ENCODE data around the gene TYW1B. TPM values are rescaled to one million over a fixed set of nuclear protein-coding genes. Genes with fewer than 3 reads are reported as not detected.
"Not testable (repeated sequence)": the region's sequence is repeated elsewhere in the genome, so short reads cannot be mapped to it uniquely, and the experiment has no call there.

The TYW1B gene
- total RNA-seq, 1 donor from 2014 or later, result 3.1 TPM

DNA sequence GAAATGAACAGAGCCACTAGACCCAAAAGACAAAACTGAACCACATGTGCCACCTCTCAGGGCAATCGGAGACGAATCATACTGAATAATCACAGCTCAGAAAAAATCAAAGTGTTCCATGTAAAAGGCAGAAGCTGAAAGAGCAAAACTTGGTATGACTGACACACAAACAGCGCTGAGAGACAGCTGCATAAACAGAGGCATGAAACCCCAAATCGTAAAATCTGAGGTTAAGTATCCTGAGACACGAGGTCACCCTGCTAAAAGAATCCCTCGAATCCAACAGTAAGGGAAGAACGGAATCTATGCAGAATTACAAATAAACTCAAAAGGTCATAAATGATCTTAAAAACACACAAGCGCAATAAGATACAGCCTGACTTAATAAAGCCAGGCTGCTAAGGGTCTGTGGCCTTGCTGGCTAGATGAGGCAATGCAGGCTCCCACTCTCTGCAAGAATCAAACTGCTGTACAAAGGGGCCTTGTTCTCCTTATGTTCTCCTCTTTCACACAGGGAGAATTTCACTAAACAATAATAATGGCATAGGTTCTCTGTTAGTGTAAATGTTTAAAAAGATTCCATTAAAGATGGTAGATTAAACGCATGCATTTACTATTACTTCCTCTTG is 247.7 kb downstream of the TYW1B start:
- Mint-ChIP-seq H3K27ac (peak overlapping the region; percentile 20), H3K4me1 (ENCODE audit: unreplicated experiment) (peaks cover 19% of the 10 kb centered on the region), H3K36me3 (peaks cover 12% of the 10 kb centered on the region)
- TF ChIP-seq CTCF (conservative IDR thresholded peaks at IDR 0.05), result peak; percentile 49
- H3K9me3 Mint-ChIP-seq; DNase-seq (ENCODE audit: extremely low spot score, unreplicated experiment); H3K27me3 Mint-ChIP-seq; H3K4me3 Mint-ChIP-seq: not testable (repeated sequence)

DNA sequence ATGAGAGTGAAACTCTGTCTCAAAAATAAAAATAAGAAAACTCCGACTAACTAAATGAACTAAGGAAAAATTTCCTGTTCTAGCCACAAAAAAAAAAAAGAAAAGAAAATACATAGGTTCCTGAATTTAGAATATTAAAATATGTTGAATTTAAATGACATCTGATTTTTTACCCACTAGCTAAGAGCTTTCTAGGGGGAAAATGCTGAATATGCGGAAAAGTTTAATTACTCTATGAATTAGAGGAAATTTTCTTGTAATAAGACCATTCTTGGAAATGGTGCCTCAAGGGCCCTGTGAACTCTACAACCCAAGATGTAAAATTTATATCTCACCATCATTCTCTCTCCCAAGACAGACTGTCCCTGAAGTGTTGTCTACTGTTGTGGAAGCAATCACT is 250.9 kb downstream of the TYW1B start:
- no peaks in the 10 kb centered on the region for H3K9me3 Mint-ChIP-seq
- DNase-seq (ENCODE audit: extremely low spot score, unreplicated experiment), result no peak
- H3K27ac Mint-ChIP-seq, result no peak overlapping the region
- no peak for TF ChIP-seq CTCF (conservative IDR thresholded peaks at IDR 0.05)
- H3K27me3 Mint-ChIP-seq, result no peaks in the 10 kb centered on the region
- H3K36me3 Mint-ChIP-seq, result peaks cover 9% of the 10 kb centered on the region
- no peak overlapping the region for H3K4me3 Mint-ChIP-seq
- peaks cover 19% of the 10 kb centered on the region for H3K4me1 Mint-ChIP-seq (ENCODE audit: unreplicated experiment)

GRCh38 chr7:72561988-72562387 is 266.0 kb downstream of the TYW1B start:
- not testable (repeated sequence) for H3K27me3 Mint-ChIP-seq; H3K4me1 Mint-ChIP-seq (ENCODE audit: unreplicated experiment); H3K27ac Mint-ChIP-seq; H3K36me3 Mint-ChIP-seq; H3K9me3 Mint-ChIP-seq; H3K4me3 Mint-ChIP-seq; DNase-seq (ENCODE audit: extremely low spot score, unreplicated experiment)

- not testable (repeated sequence) for H3K4me3 Mint-ChIP-seq; DNase-seq (ENCODE audit: extremely low spot score, unreplicated experiment); H3K27me3 Mint-ChIP-seq; H3K9me3 Mint-ChIP-seq; H3K27ac Mint-ChIP-seq; H3K4me1 Mint-ChIP-seq (ENCODE audit: unreplicated experiment); H3K36me3 Mint-ChIP-seq
These were observed 268.5 kb downstream of the TYW1B start for GRCh38 chr7:72559546-72559945.

DNA sequence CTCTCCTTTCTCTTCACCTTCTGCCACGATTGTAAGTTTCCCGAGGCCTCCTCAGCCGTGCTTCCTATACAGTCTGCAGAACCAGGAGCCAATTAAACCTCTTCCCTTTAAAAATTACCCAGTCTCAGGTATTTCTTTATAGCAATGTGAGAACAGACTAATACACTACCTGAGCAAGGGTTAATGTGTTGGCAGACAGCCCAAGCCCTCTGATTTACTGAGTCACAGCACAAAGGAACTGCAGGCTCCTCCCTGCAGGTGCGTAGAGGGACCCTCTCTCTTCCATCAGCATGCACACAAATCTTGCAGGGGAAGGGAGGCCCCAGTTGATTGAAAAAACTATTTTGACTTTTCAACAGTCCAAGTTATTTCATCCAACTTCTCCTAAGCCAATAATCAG is 271.3 kb downstream of the TYW1B start:
- H3K9me3 Mint-ChIP-seq; H3K4me3 Mint-ChIP-seq; H3K36me3 Mint-ChIP-seq; H3K4me1 Mint-ChIP-seq (ENCODE audit: unreplicated experiment); H3K27me3 Mint-ChIP-seq; H3K27ac Mint-ChIP-seq; DNase-seq (ENCODE audit: extremely low spot score, unreplicated experiment): not testable (repeated sequence)

GRCh38 chr7:72555238-72555637 is 272.8 kb downstream of the TYW1B start:
- DNase-seq (ENCODE audit: extremely low spot score, unreplicated experiment); H3K27me3 Mint-ChIP-seq; H3K4me3 Mint-ChIP-seq; H3K4me1 Mint-ChIP-seq (ENCODE audit: unreplicated experiment); H3K36me3 Mint-ChIP-seq; H3K27ac Mint-ChIP-seq: not testable (repeated sequence)
- H3K9me3 Mint-ChIP-seq, result peaks cover 13% of the 10 kb centered on the region

DNA sequence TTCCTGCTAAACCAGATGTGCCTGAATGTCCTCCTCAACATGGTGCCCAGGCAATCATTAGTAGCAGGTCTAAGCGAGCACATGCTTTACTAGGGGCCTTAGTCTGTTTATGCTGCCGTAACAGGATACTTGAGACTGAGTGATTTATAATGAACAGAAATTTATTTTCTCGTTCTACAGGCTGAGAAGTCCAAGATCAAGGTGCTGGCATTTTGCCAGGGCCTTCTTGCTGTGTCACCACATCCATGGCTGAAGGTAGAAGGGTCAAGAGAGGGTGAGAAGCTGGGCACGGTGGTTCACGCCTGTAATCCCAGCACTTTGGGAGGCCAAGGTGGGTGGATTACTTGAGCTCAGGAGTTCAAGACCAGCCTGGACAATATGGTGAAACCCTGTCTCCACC is 273.6 kb downstream of the TYW1B start:
- DNase-seq (ENCODE audit: extremely low spot score, unreplicated experiment); H3K4me3 Mint-ChIP-seq; H3K36me3 Mint-ChIP-seq; H3K27me3 Mint-ChIP-seq; H3K4me1 Mint-ChIP-seq (ENCODE audit: unreplicated experiment); H3K27ac Mint-ChIP-seq: not testable (repeated sequence)
- H3K9me3 Mint-ChIP-seq, result peaks cover 16% of the 10 kb centered on the region

DNA sequence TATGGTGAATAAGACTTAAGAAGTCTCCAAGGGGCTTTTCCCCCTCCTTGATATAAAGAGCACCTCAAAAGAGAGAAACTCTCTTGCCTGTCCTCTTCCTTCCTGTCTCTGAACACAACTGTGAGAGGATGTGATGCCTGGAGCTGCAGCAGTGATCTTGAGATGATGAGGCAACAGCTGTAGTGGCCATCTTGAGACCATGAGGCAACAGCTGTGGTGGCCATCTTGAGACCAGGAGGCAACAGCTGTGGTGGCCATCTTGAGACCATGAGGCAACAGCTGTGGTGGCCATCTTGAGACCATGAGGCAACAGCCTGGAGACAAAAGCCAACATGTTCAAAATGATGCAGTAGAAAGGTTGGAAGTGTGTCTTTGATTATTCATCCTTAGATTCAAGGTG is 277.5 kb downstream of the TYW1B start:
- DNase-seq (ENCODE audit: extremely low spot score, unreplicated experiment); H3K27me3 Mint-ChIP-seq; H3K36me3 Mint-ChIP-seq; H3K4me3 Mint-ChIP-seq; H3K27ac Mint-ChIP-seq; H3K4me1 Mint-ChIP-seq (ENCODE audit: unreplicated experiment): not testable (repeated sequence)
- peaks cover 11% of the 10 kb centered on the region for H3K9me3 Mint-ChIP-seq

DNA sequence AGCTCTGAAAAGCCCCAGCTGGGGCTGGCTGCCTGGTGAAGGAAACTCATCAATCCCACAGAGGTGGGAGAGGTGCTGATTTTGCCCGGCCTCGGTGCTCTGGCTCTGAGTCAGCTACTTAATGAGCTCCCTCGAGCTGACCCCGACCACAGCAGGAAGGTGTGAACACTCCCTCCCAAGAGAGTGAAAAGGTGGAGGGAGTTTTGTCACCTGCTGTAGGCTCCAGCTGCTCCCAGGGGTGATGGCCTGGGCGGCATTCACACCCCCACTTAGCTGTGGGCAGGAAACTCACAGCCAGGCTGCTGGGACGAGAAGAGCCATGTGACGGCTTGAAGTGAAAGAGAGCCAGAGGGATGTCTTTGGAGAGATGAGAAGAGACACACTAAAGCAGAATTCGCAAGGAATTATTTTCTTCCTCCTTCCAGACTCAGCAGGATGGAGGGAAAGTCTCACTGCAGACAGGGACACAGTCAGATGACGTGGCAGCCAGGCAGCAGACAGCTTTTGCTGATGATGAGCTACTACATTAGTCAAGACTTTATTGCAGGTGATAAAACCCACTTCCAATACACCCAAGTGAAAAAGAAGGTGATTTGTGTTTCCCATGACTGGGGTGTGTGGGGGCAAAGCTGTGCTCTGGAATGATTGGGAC is 281.3 kb downstream of the TYW1B start:
- not testable (repeated sequence) for H3K27ac Mint-ChIP-seq; H3K4me3 Mint-ChIP-seq; DNase-seq (ENCODE audit: extremely low spot score, unreplicated experiment); H3K9me3 Mint-ChIP-seq; H3K4me1 Mint-ChIP-seq (ENCODE audit: unreplicated experiment); H3K27me3 Mint-ChIP-seq; H3K36me3 Mint-ChIP-seq

DNA sequence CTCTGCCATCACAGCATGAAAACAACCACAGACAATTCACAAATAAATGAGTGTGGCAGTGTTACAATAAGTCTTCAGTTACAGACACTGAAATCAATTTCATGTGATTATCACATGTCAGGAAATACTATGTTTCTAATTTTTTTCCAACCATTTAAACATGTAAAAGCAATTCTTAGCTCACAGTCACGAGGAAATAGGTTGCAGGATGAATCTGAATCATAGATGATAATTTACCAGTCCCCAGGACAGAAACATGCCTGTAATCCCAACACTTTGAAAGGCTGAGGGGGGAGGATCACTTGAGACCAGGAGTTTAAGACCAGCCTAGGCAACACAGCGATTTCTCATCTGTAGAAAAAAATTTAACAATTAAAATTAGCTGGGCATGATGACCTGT is 283.5 kb downstream of the TYW1B start:
- H3K27ac Mint-ChIP-seq; H3K4me3 Mint-ChIP-seq; H3K4me1 Mint-ChIP-seq (ENCODE audit: unreplicated experiment); H3K36me3 Mint-ChIP-seq; H3K9me3 Mint-ChIP-seq; H3K27me3 Mint-ChIP-seq; DNase-seq (ENCODE audit: extremely low spot score, unreplicated experiment): not testable (repeated sequence)

Data from type B pancreatic cell (in vitro differentiated cells).